ENCODE results near the gene CELA2A. TPM values are rescaled to one million over a fixed set of nuclear protein-coding genes. Genes with fewer than 3 reads are reported as not detected.
A peak's percentile ranks its signal among the peaks of the same experiment; 100 is the strongest.
"Not testable (repeated sequence)": the region's sequence is repeated elsewhere in the genome, so short reads cannot be mapped to it uniquely, and the experiment has no call there.

CELA2A gene
- total RNA-seq, 2 experiments from 2014 or later = not detected

DNA sequence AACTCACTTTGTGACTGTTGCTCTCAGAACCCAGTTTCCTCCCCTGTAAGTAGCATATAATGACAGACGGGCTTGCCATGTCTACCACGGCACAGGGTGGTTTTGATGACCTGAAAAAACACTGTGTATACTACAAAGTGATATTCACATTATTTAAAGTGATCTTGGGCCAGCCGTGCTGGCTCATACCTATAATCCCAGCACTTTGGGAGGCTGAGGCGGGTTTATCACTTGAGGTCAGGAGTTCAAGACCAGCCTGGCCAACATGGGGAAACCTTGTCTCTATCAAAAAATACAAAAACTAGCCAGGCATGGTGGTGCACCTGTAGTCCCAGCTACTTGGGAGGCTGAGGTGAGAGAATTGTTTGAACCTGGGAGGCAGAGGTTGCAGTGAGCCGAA lies 58.0 kb downstream of the CELA2A start:
- ChIA-PET CTCF (interaction anchor here (0.6 to 1.4 kb wide), 2 partner anchors 27 to 191 kb away, joined by 5 to 6 read pairs; no protein-coding TSS in a partner anchor), POLR2A (interaction anchor here (1.0 kb wide), 1 partner anchor 12 kb away, joined by 3 read pairs; the partner anchor contains the start of gene DNAJC16)
- intact Hi-C loops (cut with micrococcal nuclease); H3K27me3 Mint-ChIP-seq; DNase-seq; H3K27ac Mint-ChIP-seq; H3K4me3 Mint-ChIP-seq; H3K9me3 Mint-ChIP-seq: not testable (repeated sequence)
- Mint-ChIP-seq H3K36me3 (peaks cover 15% of the 10 kb centered on the region), H3K4me1 (ENCODE audit: low read depth) (peaks cover 15% of the 10 kb centered on the region)

DNA sequence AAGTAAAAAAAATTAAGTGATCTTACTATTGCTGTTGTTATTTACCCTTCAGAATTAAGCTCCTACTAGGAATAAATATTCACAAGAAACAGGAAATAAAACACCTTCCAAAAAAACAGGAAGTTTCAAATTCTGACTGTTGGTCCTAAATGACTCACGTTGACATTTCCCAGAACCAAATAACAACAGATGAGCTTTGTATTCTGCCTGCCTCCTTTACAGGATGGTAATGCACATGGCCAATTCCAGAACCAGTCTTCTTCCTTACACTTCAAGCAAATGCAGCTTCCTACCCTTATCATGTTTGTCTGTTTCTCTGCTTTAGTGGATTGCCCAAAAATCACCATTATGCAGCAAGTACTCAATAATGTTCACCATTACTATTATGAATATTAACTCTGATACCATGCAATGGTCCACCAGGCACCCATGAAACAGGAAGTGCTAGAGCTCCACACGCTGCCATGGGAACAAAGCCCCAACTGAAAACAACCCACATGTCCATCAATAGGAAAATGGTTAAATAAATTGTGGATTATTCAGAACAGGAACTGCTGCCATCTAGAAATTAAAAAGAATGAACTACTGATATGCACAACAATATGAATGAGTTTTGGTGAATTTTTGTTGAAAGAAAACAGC lies 58.6 kb downstream of the CELA2A start:
- no peak for DNase-seq
- intact Hi-C loops (cut with micrococcal nuclease) = no loop called here
- Mint-ChIP-seq H3K27ac (peak overlapping the region; percentile 38), H3K36me3 (peaks cover 15% of the 10 kb centered on the region), H3K4me3 (no peak overlapping the region), H3K9me3 (no peaks in the 10 kb centered on the region), H3K4me1 (ENCODE audit: low read depth) (peaks cover 15% of the 10 kb centered on the region), H3K27me3 (no peaks in the 10 kb centered on the region)
- POLR2A ChIA-PET = interaction anchor here (1.0 kb wide), 1 partner anchor 12 kb away, joined by 3 read pairs; the partner anchor contains the start of gene DNAJC16
- CTCF ChIA-PET = interaction anchor here (0.6 kb wide), 1 partner anchor 27 kb away, joined by 6 read pairs; no protein-coding TSS in a partner anchor

DNA sequence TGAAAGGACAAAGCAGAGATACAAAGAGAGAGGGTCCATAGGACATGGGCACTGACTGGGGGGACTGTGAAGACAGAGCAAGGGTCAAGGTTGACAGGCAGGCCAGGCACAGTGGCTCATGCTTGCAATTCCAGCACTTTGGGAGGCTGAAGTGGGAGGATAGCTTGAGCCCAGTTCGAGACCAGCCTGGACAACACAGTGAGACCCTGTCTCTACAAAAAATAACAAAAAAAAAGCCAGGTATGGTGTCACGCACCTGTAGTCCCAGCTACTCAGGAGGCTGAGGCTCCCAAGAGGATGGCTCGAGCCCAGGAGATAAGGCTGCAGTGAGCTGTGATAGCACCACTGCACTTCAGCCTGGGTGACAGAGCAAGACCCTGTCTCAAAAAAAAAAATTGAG lies 63.1 kb downstream of the CELA2A start:
- H3K27me3 Mint-ChIP-seq = no peaks in the 10 kb centered on the region
- H3K9me3 Mint-ChIP-seq = no peaks in the 10 kb centered on the region
- ChIA-PET POLR2A (interaction anchor here (0.6 kb wide), 1 partner anchor 444 kb away, joined by 3 read pairs; no protein-coding TSS in a partner anchor), CTCF (no interaction called here)
- peaks cover 10% of the 10 kb centered on the region for H3K36me3 Mint-ChIP-seq
- no peak overlapping the region for H3K27ac Mint-ChIP-seq
- DNase-seq = no peak
- peaks cover 29% of the 10 kb centered on the region for H3K4me1 Mint-ChIP-seq (ENCODE audit: low read depth)
- H3K4me3 Mint-ChIP-seq = no peak overlapping the region
- intact Hi-C loops (cut with micrococcal nuclease) = loop anchor here (10.0 kb wide), 2 partner anchors 695 to 1385 kb away; partner anchors contain the start of gene ARHGEF19

DNA sequence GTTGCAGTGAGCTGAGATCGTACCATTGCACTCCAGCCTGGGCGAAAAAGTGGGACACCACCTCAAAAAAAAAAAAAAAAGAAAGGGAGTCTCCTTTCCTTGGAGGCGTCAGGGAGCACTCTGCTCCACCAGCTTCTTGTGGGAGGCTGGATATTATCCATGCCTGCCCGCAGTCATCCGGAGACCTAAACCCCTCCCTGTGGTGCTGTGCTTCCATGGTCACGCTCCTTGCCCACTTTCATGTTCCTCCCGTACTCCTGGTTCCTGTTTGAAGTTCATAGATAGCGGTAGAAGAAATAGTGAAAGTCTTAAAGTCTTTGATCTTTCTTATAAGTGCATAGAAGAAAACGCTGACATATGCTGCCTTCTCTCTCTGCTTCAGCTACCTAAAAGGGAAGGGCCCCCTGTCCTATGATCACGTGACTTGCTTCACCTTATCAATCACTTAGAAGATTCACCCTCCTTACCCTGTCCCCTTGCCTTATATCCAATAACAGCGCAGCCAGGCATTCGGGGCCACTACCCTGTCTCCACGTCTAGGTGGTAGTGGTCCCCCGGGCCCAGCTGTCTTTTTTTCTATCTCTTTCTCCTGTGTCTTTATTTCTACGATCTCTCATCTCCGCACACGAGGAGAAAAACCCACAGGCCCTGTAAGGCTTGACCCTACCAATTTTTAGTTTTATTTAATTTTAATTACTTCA lies 64.8 kb downstream of the CELA2A start:
- CTCF ChIA-PET = not testable (repeated sequence)

More for the DNA sequence above, 64.8 kb downstream of the CELA2A start:
- H3K36me3 Mint-ChIP-seq, H3K4me3 Mint-ChIP-seq, POLR2A ChIA-PET, DNase-seq, H3K27me3 Mint-ChIP-seq, H3K9me3 Mint-ChIP-seq, H3K27ac Mint-ChIP-seq: not testable (repeated sequence)
- intact Hi-C loops (cut with micrococcal nuclease) = loop anchor here (10.0 kb wide), 2 partner anchors 693 to 1383 kb away; partner anchors contain the start of gene ARHGEF19
- peaks cover 34% of the 10 kb centered on the region for H3K4me1 Mint-ChIP-seq (ENCODE audit: low read depth)

Other genes with a start within 250 kb of the CELA2A start
- not detected for gene FHAD1, start 209.5 kb upstream of the CELA2A start, total RNA-seq
- gene EFHD2, start 46.8 kb upstream of the CELA2A start, total RNA-seq = 10 to 100 TPM; 60.4 to 61.3 TPM
- gene CTRC, start 18.3 kb upstream of the CELA2A start, total RNA-seq = under 1 TPM in 1 of 2 experiments, not detected in 1; 0.31 TPM
- gene CELA2B, start 19.4 kb downstream of the CELA2A start, total RNA-seq = not detected
- 10 to 100 TPM; 10.5 to 11.5 TPM for gene CASP9, start 67.5 kb downstream of the CELA2A start, total RNA-seq
- gene DNAJC16, start 70.1 kb downstream of the CELA2A start, total RNA-seq = 10 to 100 TPM; 10.0 to 10.4 TPM
- 10 to 100 TPM; 13.9 to 15.2 TPM for gene AGMAT, start 128.3 kb downstream of the CELA2A start, total RNA-seq
- 10 to 100 TPM; 26.3 to 28.2 TPM for gene DDI2, start 160.7 kb downstream of the CELA2A start, total RNA-seq
- gene PLEKHM2, start 227.6 kb downstream of the CELA2A start, total RNA-seq = 10 to 100 TPM; 46.5 to 48.1 TPM

All from activated CD4-positive, alpha-beta memory T cell treated with anti-CD3 and anti-CD28 coated beads for 36 hours (primary cell).